Measurements from ENCODE around the gene B2M.
"Not testable (repeated sequence)": the region's sequence is repeated elsewhere in the genome, so short reads cannot be mapped to it uniquely, and the experiment has no call there.

Gene B2M

DNA sequence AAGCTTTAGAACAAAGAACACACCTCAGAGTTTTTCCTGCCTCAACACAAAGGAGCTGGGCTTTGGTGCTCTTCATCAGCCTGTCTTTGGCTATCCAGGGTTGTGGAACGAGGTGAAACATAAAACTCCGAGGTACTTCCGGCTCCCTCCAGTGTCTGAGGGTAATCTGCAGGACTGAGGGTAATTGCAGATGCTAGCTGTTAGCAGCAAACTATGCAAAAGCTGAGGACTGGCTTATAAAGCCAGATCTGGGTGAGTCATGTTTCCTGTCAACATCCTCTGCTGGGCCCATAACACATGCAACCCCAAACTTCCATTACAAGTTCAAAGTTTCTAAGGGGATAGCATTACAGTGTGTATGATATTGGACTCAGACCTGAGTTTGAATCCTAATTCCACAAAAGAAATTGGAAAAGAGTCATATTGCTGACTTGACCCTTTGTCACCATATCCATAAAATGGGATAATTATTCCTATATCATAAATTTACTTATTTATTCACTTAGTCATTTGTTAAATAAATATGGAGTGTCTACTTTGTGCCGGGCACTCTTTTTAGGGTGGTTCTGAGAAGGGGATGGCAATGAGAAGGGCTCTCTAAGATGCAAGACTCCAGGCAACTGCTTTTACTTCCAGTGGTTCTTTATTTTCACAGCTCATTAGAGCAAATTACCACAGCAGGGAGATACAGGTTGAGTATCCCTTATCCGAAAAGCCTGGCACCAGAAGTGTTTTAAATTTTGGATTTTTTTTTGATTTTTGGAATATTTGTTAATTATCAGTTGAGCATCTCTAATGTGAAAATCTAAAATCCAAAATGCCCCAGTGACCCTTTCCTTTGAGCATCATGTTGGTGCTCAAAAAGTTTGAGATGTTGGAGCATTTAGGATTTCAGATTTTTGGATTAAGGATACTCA, 15.5 kb downstream of the B2M start:
- DNase-seq: no peak

GRCh38 chr15:44727485-44728231, 16.3 kb downstream of the B2M start:
- DNase-seq: no peak

- DNase-seq: not testable (repeated sequence)
Observed at GRCh38 chr15:44728232-44728575, 16.9 kb downstream of the B2M start.

GRCh38 chr15:44728576-44729407, 17.5 kb downstream of the B2M start:
- DNase-seq: peak; percentile 95

GRCh38 chr15:44729408-44730127, 18.3 kb downstream of the B2M start:
- peak; percentile 48 for DNase-seq

DNA sequence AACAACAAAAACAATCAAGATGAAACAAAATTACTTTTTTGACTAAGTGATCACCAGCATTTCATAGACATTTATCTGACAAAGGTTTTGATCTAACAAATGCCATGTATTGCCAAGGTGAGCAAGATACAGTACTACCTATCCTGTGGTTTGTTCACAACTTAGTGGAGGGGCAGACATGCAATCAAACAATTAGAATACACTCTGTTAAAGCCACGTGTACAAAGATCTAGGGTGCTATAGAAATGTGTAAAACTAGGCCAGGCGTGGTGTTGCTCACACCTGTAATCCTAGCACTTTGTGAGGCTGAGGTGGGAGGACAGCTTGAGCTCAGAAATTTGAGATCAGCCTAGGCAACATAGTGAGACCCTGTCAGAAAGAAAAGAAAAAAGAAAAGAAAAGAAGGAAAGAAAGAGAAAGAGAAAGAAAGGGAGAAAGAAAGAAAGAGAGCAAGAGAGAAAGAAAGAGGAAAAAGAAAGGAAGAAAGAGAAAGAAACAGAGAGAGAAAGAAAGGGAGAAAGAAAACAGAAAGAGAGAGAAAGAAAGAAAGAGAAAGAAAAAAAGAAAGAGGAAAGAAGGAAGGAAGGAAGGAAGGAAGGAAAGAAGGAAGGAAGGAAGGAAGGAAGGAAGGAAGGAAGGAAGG, 23.6 kb downstream of the B2M start:
- DNase-seq: no peak

GRCh38 chr15:44735482-44736180, 24.3 kb downstream of the B2M start:
- DNase-seq: no peak

- no peak for DNase-seq
Observed at GRCh38 chr15:44736181-44736765, 25.0 kb downstream of the B2M start, which contains the start of gene TRIM69. TSS of gene TRIM69 (plus strand) at chr15:44736528. CDS start at chr15:44736705, 177 bp downstream.

- DNase-seq: peak; percentile 59
Observed at GRCh38 chr15:44738340-44738984, 27.1 kb downstream of the B2M start.

DNA sequence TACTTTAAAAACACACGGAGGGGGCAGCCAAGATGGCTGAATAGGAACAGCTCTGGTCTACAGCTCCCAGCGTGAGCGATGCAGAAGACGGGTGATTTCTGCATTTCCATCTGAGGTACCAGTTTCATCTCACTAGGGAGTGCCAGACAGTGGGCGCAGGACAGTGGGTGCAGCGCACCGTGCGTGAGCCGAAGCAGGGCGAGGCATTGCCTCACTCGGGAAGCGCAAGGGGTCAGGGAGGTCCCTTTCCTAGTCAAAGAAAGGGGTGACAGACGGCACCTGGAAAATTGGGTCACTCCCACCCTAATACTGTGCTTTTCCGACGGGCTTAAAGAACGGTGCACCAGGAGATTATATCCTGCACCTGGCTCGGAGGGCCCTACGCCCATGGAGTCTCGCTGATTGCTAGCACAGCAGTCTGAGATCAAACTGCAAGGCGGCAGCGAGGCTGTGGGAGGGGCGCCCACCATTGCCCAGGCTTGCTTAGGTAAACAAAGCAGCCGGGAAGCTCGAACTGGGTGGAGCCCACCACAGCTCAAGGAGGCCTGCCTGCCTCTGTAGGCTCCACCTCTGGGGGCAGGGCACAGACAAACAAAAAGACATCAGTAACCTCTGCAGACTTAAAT, 28.0 kb downstream of the B2M start:
- DNase-seq: not testable (repeated sequence)

- DNase-seq: not testable (repeated sequence)
Observed at GRCh38 chr15:44743454-44743853, 32.1 kb downstream of the B2M start.

GRCh38 chr15:44753345-44753744, 42.0 kb downstream of the B2M start:
- no peak for DNase-seq

DNA sequence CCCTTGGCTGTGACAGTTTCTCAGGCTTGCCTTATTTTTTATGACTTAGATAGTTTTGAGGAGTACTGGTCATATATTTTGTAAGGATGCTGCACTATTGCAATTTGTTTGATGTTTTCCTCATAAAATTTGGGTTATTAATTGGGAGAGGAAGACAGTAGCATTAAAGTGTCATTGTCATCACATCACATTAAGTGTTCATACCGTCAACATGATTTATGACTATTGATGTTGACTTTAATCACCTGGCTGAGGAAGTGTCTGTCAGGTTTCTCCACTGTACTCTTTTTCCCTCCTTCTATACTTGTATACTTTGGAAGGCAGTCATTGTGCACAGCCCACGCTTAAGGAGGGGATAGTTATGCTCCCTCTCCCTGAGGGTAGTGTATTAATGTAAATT, 51.9 kb downstream of the B2M start:
- DNase-seq: peak; percentile 4

- no peak for DNase-seq
Observed at GRCh38 chr15:44763848-44764247, 52.5 kb downstream of the B2M start.

GRCh38 chr15:44765036-44765435, 53.7 kb downstream of the B2M start:
- DNase-seq: no peak

All from NCI-H82 (cell line).